ENCODE results near the gene DZIP1L. TPM values are rescaled to one million over a fixed set of nuclear protein-coding genes. Genes with fewer than 3 reads are reported as not detected.
A peak's percentile ranks its signal among the peaks of the same experiment; 100 is the strongest.

The DZIP1L gene
- total RNA-seq, 1 experiment from 2014 or later = 18.1 TPM

- Histone ChIP-seq H3K4me1 (replicated peaks) (peaks cover 4% of the 10 kb centered on the region), H3K27ac (no peak overlapping the region), H3K27me3 (replicated peaks) (no peaks in the 10 kb centered on the region), H3K9me3 (replicated peaks) (no peaks in the 10 kb centered on the region), H3K36me3 (peaks cover 19% of the 10 kb centered on the region), H3K4me3 (no peak overlapping the region)
- DNase-seq (ENCODE audit: low read depth in 1 of 2, low spot score in 2 of 2) = no peak
Observed at GRCh38 chr3:138049157-138049919, 66.1 kb downstream of the DZIP1L start.

GRCh38 chr3:138047596-138048158 is 67.7 kb downstream of the DZIP1L start:
- Histone ChIP-seq H3K27ac (no peak overlapping the region), H3K4me1 (replicated peaks) (peaks cover 20% of the 10 kb centered on the region), H3K27me3 (replicated peaks) (no peaks in the 10 kb centered on the region), H3K9me3 (replicated peaks) (no peaks in the 10 kb centered on the region), H3K4me3 (no peak overlapping the region), H3K36me3 (peaks cover 12% of the 10 kb centered on the region)
- DNase-seq (ENCODE audit: low read depth in 1 of 2, low spot score in 2 of 2) = no peak

GRCh38 chr3:138046955-138047354 is 68.5 kb downstream of the DZIP1L start:
- H3K4me3 ChIP-seq = no peak overlapping the region
- peaks cover 28% of the 10 kb centered on the region for H3K4me1 ChIP-seq (replicated peaks)
- H3K27ac ChIP-seq = no peak overlapping the region
- peaks cover 10% of the 10 kb centered on the region for H3K36me3 ChIP-seq
- H3K27me3 ChIP-seq (replicated peaks) = no peaks in the 10 kb centered on the region
- no peaks in the 10 kb centered on the region for H3K9me3 ChIP-seq (replicated peaks)
- no peak for DNase-seq (ENCODE audit: low read depth in 1 of 2, low spot score in 2 of 2)

GRCh38 chr3:138046085-138046484 is 69.3 kb downstream of the DZIP1L start:
- H3K27ac ChIP-seq = no peak overlapping the region
- DNase-seq (ENCODE audit: low read depth in 1 of 2, low spot score in 2 of 2) = no peak
- peaks cover 30% of the 10 kb centered on the region for H3K4me1 ChIP-seq (replicated peaks)
- peaks cover 8% of the 10 kb centered on the region for H3K36me3 ChIP-seq
- H3K9me3 ChIP-seq (replicated peaks) = no peaks in the 10 kb centered on the region
- H3K4me3 ChIP-seq = no peak overlapping the region
- no peaks in the 10 kb centered on the region for H3K27me3 ChIP-seq (replicated peaks)

GRCh38 chr3:138043266-138044029 is 72.0 kb downstream of the DZIP1L start:
- Histone ChIP-seq H3K9me3 (replicated peaks) (no peaks in the 10 kb centered on the region), H3K4me3 (no peak overlapping the region), H3K4me1 (replicated peaks) (peaks cover 30% of the 10 kb centered on the region), H3K36me3 (peaks cover 8% of the 10 kb centered on the region; the same call in 1 of the 2 replicates), H3K27me3 (replicated peaks) (no peaks in the 10 kb centered on the region), H3K27ac (no peak overlapping the region; the same call in 1 of the 2 replicates)
- peak in 1 of 2 experiments; percentile 40 for DNase-seq (ENCODE audit: low read depth in 1 of 2, low spot score in 2 of 2)

GRCh38 chr3:138042043-138042442 is 73.4 kb downstream of the DZIP1L start:
- Histone ChIP-seq H3K4me1 (replicated peaks) (peaks cover 30% of the 10 kb centered on the region), H3K27ac (no peak overlapping the region), H3K27me3 (replicated peaks) (no peaks in the 10 kb centered on the region), H3K9me3 (replicated peaks) (no peaks in the 10 kb centered on the region), H3K4me3 (no peak overlapping the region), H3K36me3 (peaks cover 2% of the 10 kb centered on the region; the same call in 1 of the 2 replicates)
- DNase-seq (ENCODE audit: low read depth in 1 of 2, low spot score in 2 of 2) = peak in 1 of 2 experiments; percentile 31

GRCh38 chr3:138038725-138039462 is 76.5 kb downstream of the DZIP1L start:
- no peaks in the 10 kb centered on the region for H3K27me3 ChIP-seq (replicated peaks)
- H3K4me3 ChIP-seq = no peak overlapping the region
- H3K27ac ChIP-seq = no peak overlapping the region
- H3K9me3 ChIP-seq (replicated peaks) = no peaks in the 10 kb centered on the region
- H3K36me3 ChIP-seq = no peaks in the 10 kb centered on the region; the same call in 1 of the 2 replicates
- no peak for DNase-seq (ENCODE audit: low read depth in 1 of 2, low spot score in 2 of 2)
- peaks cover 22% of the 10 kb centered on the region for H3K4me1 ChIP-seq (replicated peaks)

- H3K27me3 ChIP-seq (replicated peaks) = no peaks in the 10 kb centered on the region
- H3K9me3 ChIP-seq (replicated peaks) = no peaks in the 10 kb centered on the region
- H3K4me1 ChIP-seq (replicated peaks) = no peaks in the 10 kb centered on the region
- H3K36me3 ChIP-seq = no peaks in the 10 kb centered on the region; the same call in 1 of the 2 replicates
- H3K4me3 ChIP-seq = no peak overlapping the region
- H3K27ac ChIP-seq = no peak overlapping the region
- no peak for DNase-seq (ENCODE audit: low read depth in 1 of 2, low spot score in 2 of 2)
Observed at GRCh38 chr3:138036572-138036971, 78.8 kb downstream of the DZIP1L start.

- Histone ChIP-seq H3K36me3 (no peaks in the 10 kb centered on the region; the same call in 1 of the 2 replicates), H3K27me3 (replicated peaks) (no peaks in the 10 kb centered on the region), H3K4me1 (replicated peaks) (peaks cover 4% of the 10 kb centered on the region; the same call in 1 of the 2 replicates), H3K4me3 (no peak overlapping the region), H3K9me3 (replicated peaks) (no peaks in the 10 kb centered on the region), H3K27ac (no peak overlapping the region)
- DNase-seq (ENCODE audit: low read depth in 1 of 2, low spot score in 2 of 2) = no peak
Observed at GRCh38 chr3:138034918-138035317, 80.5 kb downstream of the DZIP1L start.

- Histone ChIP-seq H3K36me3 (no peaks in the 10 kb centered on the region; the same call in 1 of the 2 replicates), H3K27me3 (replicated peaks) (no peaks in the 10 kb centered on the region), H3K4me3 (no peak overlapping the region), H3K27ac (no peak overlapping the region), H3K9me3 (replicated peaks) (no peaks in the 10 kb centered on the region), H3K4me1 (replicated peaks) (peaks cover 4% of the 10 kb centered on the region; the same call in 1 of the 2 replicates)
- DNase-seq (ENCODE audit: low read depth in 1 of 2, low spot score in 2 of 2) = no peak
Observed at GRCh38 chr3:138033202-138033691, 82.2 kb downstream of the DZIP1L start.

GRCh38 chr3:138032567-138032966 is 82.8 kb downstream of the DZIP1L start:
- no peaks in the 10 kb centered on the region for H3K27me3 ChIP-seq (replicated peaks)
- DNase-seq (ENCODE audit: low read depth in 1 of 2, low spot score in 2 of 2) = no peak
- H3K4me3 ChIP-seq = no peak overlapping the region

GRCh38 chr3:138031536-138031935 is 83.9 kb downstream of the DZIP1L start:
- Histone ChIP-seq H3K4me3 (no peak overlapping the region), H3K27me3 (replicated peaks) (no peaks in the 10 kb centered on the region), H3K27ac (no peak overlapping the region), H3K9me3 (replicated peaks) (no peaks in the 10 kb centered on the region), H3K4me1 (replicated peaks) (peaks cover 4% of the 10 kb centered on the region; the same call in 1 of the 2 replicates), H3K36me3 (no peaks in the 10 kb centered on the region; the same call in 1 of the 2 replicates)
- DNase-seq (ENCODE audit: low read depth in 1 of 2, low spot score in 2 of 2) = no peak

More at GRCh38 chr3:138032567-138032966, 82.8 kb downstream of the DZIP1L start:
- H3K9me3 ChIP-seq (replicated peaks) = no peaks in the 10 kb centered on the region
- peaks cover 4% of the 10 kb centered on the region; the same call in 1 of the 2 replicates for H3K4me1 ChIP-seq (replicated peaks)
- no peaks in the 10 kb centered on the region; the same call in 1 of the 2 replicates for H3K36me3 ChIP-seq
- H3K27ac ChIP-seq = no peak overlapping the region

GRCh38 chr3:138030734-138031280 is 84.6 kb downstream of the DZIP1L start:
- Histone ChIP-seq H3K27ac (no peak overlapping the region), H3K4me3 (no peak overlapping the region), H3K36me3 (no peaks in the 10 kb centered on the region; the same call in 1 of the 2 replicates), H3K27me3 (replicated peaks) (no peaks in the 10 kb centered on the region), H3K4me1 (replicated peaks) (peaks cover 4% of the 10 kb centered on the region; the same call in 1 of the 2 replicates), H3K9me3 (replicated peaks) (no peaks in the 10 kb centered on the region)
- no peak for DNase-seq (ENCODE audit: low read depth in 1 of 2, low spot score in 2 of 2)

All from SJSA1 (cell line).